Loucy (cell line): Measurements from ENCODE around the gene SLC31A1.
A peak's percentile ranks its signal among the peaks of the same experiment; 100 is the strongest.

ENCODE experiments used
- H2AFZ ChIP-seq: fragments of 200-600 bp; sonication (generic); 2 replicates; pipeline ENCODE4 v1.6.0; 2016; ENCODE audit warnings: antibody characterized with exemption, mild to moderate bottlenecking, low read length, moderate library complexity
- H3F3A ChIP-seq: fragments of 200-600 bp; 2 replicates; pipeline ENCODE4 v1.6.0; 2016; ENCODE audit warnings: antibody characterized with exemption, low read depth, mild to moderate bottlenecking
- H3K27me3 ChIP-seq: fragments of 200-600 bp; sonication (generic); 2 replicates; pipeline ENCODE4 v1.6.1; 2014; ENCODE audit warnings: low read length, mild to moderate bottlenecking; ENCODE audit not compliant: insufficient read depth, poor library complexity, severe bottlenecking
- H3K36me3 ChIP-seq: fragments of 200-600 bp; sonication (generic); 2 replicates; pipeline ENCODE4 v1.6.1; 2016; ENCODE audit warnings: low read length; ENCODE audit not compliant: insufficient read depth
- H3K4me1 ChIP-seq: fragments of 200-600 bp; sonication (generic); 2 replicates; pipeline ENCODE4 v1.5.1; 2014; ENCODE audit warnings: low read length, mild to moderate bottlenecking; ENCODE audit not compliant: insufficient read depth, poor library complexity, severe bottlenecking
- H3K4me2 ChIP-seq: fragments of 200-600 bp; sonication (generic); 2 replicates; pipeline ENCODE4 v1.6.0; 2014; ENCODE audit warnings: antibody characterized with exemption, low read length, low read depth, mild to moderate bottlenecking; ENCODE audit not compliant: poor library complexity, severe bottlenecking
- H3K4me3 ChIP-seq: fragments of 200-600 bp; sonication (generic); 2 replicates; pipeline ENCODE4 v1.5.1; 2014; ENCODE audit warnings: low read length, mild to moderate bottlenecking, mixed read lengths; ENCODE audit not compliant: poor library complexity, severe bottlenecking
- H3K79me2 ChIP-seq: fragments of 200-600 bp; sonication (generic); 2 replicates; pipeline ENCODE4 v1.6.1; 2014; ENCODE audit warnings: low read length; ENCODE audit not compliant: insufficient read depth
- H3K9ac ChIP-seq: fragments of 200-600 bp; sonication (generic); 2 replicates; pipeline ENCODE4 v1.6.0; 2014; ENCODE audit warnings: mild to moderate bottlenecking, low read depth, low read length, moderate library complexity; ENCODE audit not compliant: poor library complexity, severe bottlenecking
- H3K9me2 ChIP-seq: fragments of 200-600 bp; sonication (generic); replicated peaks from 2 replicates; pipeline ENCODE4 v1.6.1; 2016; ENCODE audit warnings: low read depth, low read length, mixed read lengths
- H3K9me3 ChIP-seq: fragments of 200-600 bp; sonication (generic); 2 replicates; pipeline ENCODE4 v1.6.1; 2014; ENCODE audit warnings: mild to moderate bottlenecking, antibody characterized with exemption, low read length, low read depth; ENCODE audit not compliant: insufficient read depth
- H4K20me1 ChIP-seq: fragments of 200-600 bp; sonication (generic); 2 replicates; pipeline ENCODE4 v1.6.0; 2014; ENCODE audit warnings: antibody characterized with exemption, low read length, mild to moderate bottlenecking; ENCODE audit not compliant: insufficient read depth, poor library complexity, severe bottlenecking
- CTCF ChIP-seq: fragments of 200-600 bp; sonication (generic); conservative IDR thresholded peaks from 2 replicates; pipeline ENCODE4 v1.5.1; 2014; ENCODE audit warnings: mild to moderate bottlenecking, antibody characterized with exemption, low read length
- EZH2phosphoT487 ChIP-seq: fragments of 200-600 bp; IDR thresholded peaks from 2 replicates; pipeline ENCODE4 v1.6.1; 2018; ENCODE audit warnings: antibody characterized with exemption, mild to moderate bottlenecking, moderate library complexity, borderline replicate concordance

The SLC31A1 gene

GRCh38 chr9:113205861-113206260 is 15.5 kb upstream of the SLC31A1 start:
- no peaks in the 10 kb centered on the region for H3K9me3 ChIP-seq
- no peaks in the 10 kb centered on the region for H4K20me1 ChIP-seq
- H3F3A ChIP-seq: no peaks in the 10 kb centered on the region
- H3K79me2 ChIP-seq: no peaks in the 10 kb centered on the region
- no peaks in the 10 kb centered on the region for H3K4me1 ChIP-seq
- no peak overlapping the region for H2AFZ ChIP-seq
- H3K4me3 ChIP-seq: no peak overlapping the region
- H3K4me2 ChIP-seq: no peak overlapping the region
- no peaks in the 10 kb centered on the region for H3K27me3 ChIP-seq
- H3K9ac ChIP-seq: no peak overlapping the region
- TF ChIP-seq CTCF (no peak), EZH2phosphoT487 (no peak)
- H3K36me3 ChIP-seq: peaks cover 58% of the 10 kb centered on the region
- H3K9me2 ChIP-seq: no peaks in the 10 kb centered on the region

- Histone ChIP-seq H3K4me3 (no peak overlapping the region), H3K9me3 (no peaks in the 10 kb centered on the region), H3K9me2 (no peaks in the 10 kb centered on the region), H3K36me3 (peaks cover 18% of the 10 kb centered on the region), H2AFZ (no peak overlapping the region), H3K9ac (no peak overlapping the region), H3K4me2 (no peak overlapping the region), H3K27me3 (no peaks in the 10 kb centered on the region), H3K79me2 (peaks cover 22% of the 10 kb centered on the region; the same call in 1 of the 2 replicates), H3K4me1 (no peaks in the 10 kb centered on the region), H4K20me1 (peaks cover 4% of the 10 kb centered on the region), H3F3A (no peaks in the 10 kb centered on the region)
- TF ChIP-seq CTCF (no peak), EZH2phosphoT487 (no peak)
Observed at GRCh38 chr9:113210815-113211214, 10.5 kb upstream of the SLC31A1 start.

GRCh38 chr9:113215132-113215531 is 6.2 kb upstream of the SLC31A1 start:
- H3K4me2 ChIP-seq: peak overlapping the region; percentile 10
- no peak overlapping the region for H3K9ac ChIP-seq
- H3F3A ChIP-seq: no peaks in the 10 kb centered on the region
- H3K4me3 ChIP-seq: no peak overlapping the region
- no peak for TF ChIP-seq CTCF
- no peak for TF ChIP-seq EZH2phosphoT487
- H4K20me1 ChIP-seq: peaks cover 22% of the 10 kb centered on the region
- H3K4me1 ChIP-seq: peaks cover 17% of the 10 kb centered on the region
- H3K9me3 ChIP-seq: no peaks in the 10 kb centered on the region
- H3K36me3 ChIP-seq: no peaks in the 10 kb centered on the region; the same call in 1 of the 2 replicates
- H2AFZ ChIP-seq: no peak overlapping the region
- peaks cover 62% of the 10 kb centered on the region for H3K79me2 ChIP-seq
- H3K27me3 ChIP-seq: no peaks in the 10 kb centered on the region
- no peaks in the 10 kb centered on the region for H3K9me2 ChIP-seq
